Astrocyte (in vitro differentiated cells and primary cell): Measurements from ENCODE around the gene WDSUB1. TPM values are rescaled to one million over a fixed set of nuclear protein-coding genes. Genes with fewer than 3 reads are reported as not detected.

Source experiments
- DNase-seq: peaks from one replicate; pipeline ENCODE4 v3.0.0-alpha.2; 2010; ENCODE audit warnings: low read depth
- FAIRE-seq: peaks from 2 replicates; lab custom pipeline; 2011; peaks lifted over from hg19 to GRCh38; lab: Jason Lieb, UNC
- H2AFZ ChIP-seq: 2 replicates; pipeline ENCODE4 v1.6.0; 2012; ENCODE audit warnings: low read depth, low read length, inconsistent platforms
- H3K27ac ChIP-seq: 2 replicates; pipeline ENCODE4 v1.5.1; 2011; ENCODE audit warnings: low read depth, low read length, inconsistent platforms
- H3K27me3 ChIP-seq: 2 replicates; pipeline ENCODE4 v1.6.0; 2011; ENCODE audit warnings: low read length, inconsistent platforms; ENCODE audit not compliant: insufficient read depth
- H3K36me3 ChIP-seq: 2 replicates; pipeline ENCODE4 v1.5.1; 2011; ENCODE audit warnings: low read length, inconsistent platforms; ENCODE audit not compliant: insufficient read depth
- H3K4me1 ChIP-seq: 2 replicates; pipeline ENCODE4 v1.5.1; 2011; ENCODE audit warnings: low read length, inconsistent platforms; ENCODE audit not compliant: insufficient read depth
- H3K4me2 ChIP-seq: 2 replicates; pipeline ENCODE4 v1.6.0; 2012; ENCODE audit warnings: low read length, inconsistent platforms
- H3K4me3 ChIP-seq: 2 replicates; pipeline ENCODE4 v1.5.1; 2011; ENCODE audit warnings: low read depth, mild to moderate bottlenecking, low read length, inconsistent platforms; ENCODE audit not compliant: insufficient read depth
- H3K79me2 ChIP-seq: 2 replicates; pipeline ENCODE4 v1.6.0; 2012; ENCODE audit warnings: mild to moderate bottlenecking, low read length, inconsistent platforms; ENCODE audit not compliant: insufficient read depth
- H3K9ac ChIP-seq: 2 replicates; pipeline ENCODE4 v1.6.0; 2012; ENCODE audit warnings: mild to moderate bottlenecking, low read length, inconsistent platforms
- H3K9me3 ChIP-seq: 2 replicates; pipeline ENCODE4 v1.5.1; 2012; ENCODE audit warnings: low read depth, mild to moderate bottlenecking, low read length, inconsistent platforms; ENCODE audit not compliant: insufficient read depth
- H4K20me1 ChIP-seq: 2 replicates; pipeline ENCODE4 v1.6.0; 2012; ENCODE audit warnings: low read length, inconsistent platforms; ENCODE audit not compliant: insufficient read depth
- H3K27ac Mint-ChIP-seq: one replicate; pipeline ENCODE4 v1.8.0; 2021; ENCODE audit warnings: mild to moderate bottlenecking, mixed read lengths; ENCODE audit not compliant: unreplicated experiment
- H3K27me3 Mint-ChIP-seq: one replicate; pipeline ENCODE4 v1.8.0; 2021; ENCODE audit warnings: low read depth, mixed read lengths; ENCODE audit not compliant: unreplicated experiment
- H3K36me3 Mint-ChIP-seq: one replicate; pipeline ENCODE4 v1.8.0; 2021; ENCODE audit warnings: low read depth, mixed read lengths; ENCODE audit not compliant: unreplicated experiment
- H3K4me1 Mint-ChIP-seq: one replicate; pipeline ENCODE4 v1.8.0; 2021; ENCODE audit warnings: low read depth, mixed read lengths; ENCODE audit not compliant: unreplicated experiment
- H3K4me3 Mint-ChIP-seq: one replicate; pipeline ENCODE4 v1.8.0; 2021; ENCODE audit warnings: mild to moderate bottlenecking, moderate library complexity, mixed read lengths; ENCODE audit not compliant: unreplicated experiment
- H3K9me3 Mint-ChIP-seq: one replicate; pipeline ENCODE4 v1.8.0; 2021; ENCODE audit warnings: mild to moderate bottlenecking, mixed read lengths; ENCODE audit not compliant: unreplicated experiment
- CTCF ChIP-seq: IDR thresholded peaks from 2 replicates; pipeline ENCODE4 v1.5.1; 2011; ENCODE audit warnings: low read depth, mild to moderate bottlenecking, inconsistent platforms, low read length, moderate library complexity; ENCODE audit not compliant: insufficient read depth
- EZH2 ChIP-seq: IDR thresholded peaks from 2 replicates; pipeline ENCODE4 v1.6.1; 2012; ENCODE audit warnings: mild to moderate bottlenecking, low read length, inconsistent platforms; ENCODE audit not compliant: insufficient read depth
- total RNA-seq: library from RNA; stranded (reverse); gene quantifications from 2 replicates; pipeline ENCODE4 v1.2.1, GENCODE V29; 2021

Gene WDSUB1
- total RNA-seq, 1 donor from 2014 or later: 5.4 TPM

DNA sequence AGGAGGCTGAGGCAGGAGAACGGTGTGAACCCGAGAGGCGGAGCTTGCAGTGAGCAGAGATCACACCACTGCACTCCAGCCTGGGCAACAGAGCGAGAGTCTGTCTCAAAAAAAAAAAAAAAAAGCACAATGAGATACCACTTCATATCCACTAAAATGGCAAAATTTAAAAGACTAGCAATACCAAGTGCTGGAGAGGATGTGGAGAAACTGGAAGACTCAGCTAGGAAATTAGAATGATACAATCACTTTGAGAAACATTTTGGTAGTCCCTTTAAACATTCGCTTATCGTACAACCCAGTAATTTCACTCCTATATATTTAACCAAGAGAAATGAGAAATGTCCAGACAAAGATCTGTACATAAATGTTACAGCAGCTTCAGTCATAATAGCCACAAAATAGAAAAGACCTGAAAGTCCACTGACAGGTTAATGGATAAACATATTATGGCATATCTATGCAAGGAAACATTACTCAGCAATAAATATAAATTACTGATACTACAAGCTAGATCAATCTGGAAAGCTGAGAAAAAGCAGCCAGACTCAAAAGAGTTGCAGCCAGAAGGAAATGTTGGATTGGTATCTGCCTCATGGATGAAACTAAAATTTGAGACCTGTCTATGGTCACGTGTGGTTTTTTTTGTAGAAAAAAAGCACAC, 40.0 kb downstream of the WDSUB1 start:
- no peak for FAIRE-seq
- H3K4me2 ChIP-seq: no peak overlapping the region
- no peak overlapping the region for H3K27ac Mint-ChIP-seq

GRCh38 chr2:159243529-159243928, 43.0 kb downstream of the WDSUB1 start:
- Histone ChIP-seq H3K27ac (no peak overlapping the region), H3K4me2 (no peak overlapping the region), H3K79me2 (no peaks in the 10 kb centered on the region), H3K9me3 (no peaks in the 10 kb centered on the region), H3K9ac (no peak overlapping the region), H3K36me3 (peaks cover 6% of the 10 kb centered on the region), H4K20me1 (no peaks in the 10 kb centered on the region), H2AFZ (no peak overlapping the region), H3K27me3 (no peaks in the 10 kb centered on the region), H3K4me1 (no peaks in the 10 kb centered on the region), H3K4me3 (no peak overlapping the region)
- Mint-ChIP-seq H3K27me3 (no peaks in the 10 kb centered on the region), H3K4me1 (peaks cover 7% of the 10 kb centered on the region), H3K9me3 (no peaks in the 10 kb centered on the region), H3K4me3 (no peak overlapping the region), H3K36me3 (peaks cover 38% of the 10 kb centered on the region), H3K27ac (no peak overlapping the region)
- TF ChIP-seq CTCF: no peak
- no peak for TF ChIP-seq EZH2
- FAIRE-seq: no peak
- DNase-seq: no peak

More for the DNA sequence above, 40.0 kb downstream of the WDSUB1 start:
- Histone ChIP-seq H3K27me3 (no peaks in the 10 kb centered on the region), H3K4me3 (no peak overlapping the region), H2AFZ (no peak overlapping the region), H4K20me1 (no peaks in the 10 kb centered on the region), H3K9ac (no peak overlapping the region), H3K9me3 (no peaks in the 10 kb centered on the region), H3K4me1 (peaks cover 4% of the 10 kb centered on the region), H3K36me3 (no peaks in the 10 kb centered on the region), H3K27ac (no peak overlapping the region), H3K79me2 (no peaks in the 10 kb centered on the region)
- Mint-ChIP-seq H3K27me3 (no peaks in the 10 kb centered on the region), H3K4me1 (peaks cover 7% of the 10 kb centered on the region), H3K36me3 (peaks cover 26% of the 10 kb centered on the region), H3K9me3 (no peaks in the 10 kb centered on the region), H3K4me3 (no peak overlapping the region)
- no peak for DNase-seq
- TF ChIP-seq CTCF (no peak), EZH2 (no peak)

DNA sequence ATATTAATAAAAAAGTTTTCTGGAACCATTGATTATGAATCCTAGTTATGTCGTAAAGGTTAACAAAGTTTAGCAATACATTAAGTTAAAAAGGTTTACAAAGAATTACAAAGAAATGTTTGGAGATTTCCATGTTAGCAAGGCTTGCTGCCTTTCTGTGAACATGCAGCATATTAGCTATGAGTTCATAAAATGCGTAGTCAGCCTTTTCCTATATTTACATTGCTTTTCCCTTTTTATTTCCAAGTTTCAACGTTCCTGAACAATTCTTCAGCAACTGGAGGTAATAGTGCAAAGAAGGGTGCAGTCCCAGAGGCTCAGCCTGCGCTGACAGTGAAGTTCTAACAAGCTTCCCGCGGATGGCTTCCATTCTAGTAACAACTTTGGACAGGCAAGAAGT, 51.6 kb downstream of the WDSUB1 start:
- FAIRE-seq (no peak), DNase-seq (no peak)
- no peak overlapping the region for H3K4me3 Mint-ChIP-seq
- no peak overlapping the region for H3K27ac ChIP-seq
- H3K27me3 Mint-ChIP-seq: no peaks in the 10 kb centered on the region
- H3K9me3 Mint-ChIP-seq: no peaks in the 10 kb centered on the region
- H3K9me3 ChIP-seq: no peaks in the 10 kb centered on the region
- H3K79me2 ChIP-seq: no peaks in the 10 kb centered on the region
- H4K20me1 ChIP-seq: peaks cover 5% of the 10 kb centered on the region
- no peak overlapping the region for H2AFZ ChIP-seq
- TF ChIP-seq CTCF: no peak
- TF ChIP-seq EZH2: no peak
- H3K4me1 Mint-ChIP-seq: peaks cover 1% of the 10 kb centered on the region
- no peak overlapping the region for H3K9ac ChIP-seq
- no peaks in the 10 kb centered on the region for H3K27me3 ChIP-seq
- H3K4me1 ChIP-seq: no peaks in the 10 kb centered on the region
- H3K4me2 ChIP-seq: no peak overlapping the region
- no peak overlapping the region for H3K27ac Mint-ChIP-seq
- peaks cover 42% of the 10 kb centered on the region for H3K36me3 ChIP-seq
- H3K4me3 ChIP-seq: no peak overlapping the region
- H3K36me3 Mint-ChIP-seq: peaks cover 18% of the 10 kb centered on the region
